DND-41 (cell line): ENCODE measurements around the gene MAG.
A peak's percentile ranks its signal among the peaks of the same experiment; 100 is the strongest.

ENCODE experiments used
- ATAC-seq: fragments of 200-7000 bp; cut with Tn5 transposase; 3 replicates; pipeline ENCODE4 v1.9.1; 2021; ENCODE audit warnings: low read depth; ENCODE audit not compliant: insufficient read depth
- DNase-seq: peaks from one replicate; pipeline ENCODE4 v3.0.0-alpha.2; 2020
- H2AFZ ChIP-seq: 2 replicates; pipeline ENCODE4 v1.6.0; 2012; ENCODE audit warnings: low read depth, low read length
- H3K27ac ChIP-seq: 2 replicates; pipeline ENCODE4 v1.5.1; 2012; ENCODE audit warnings: low read length, inconsistent platforms
- H3K27me3 ChIP-seq: fragments of 200-600 bp; sonication (generic); 2 replicates; pipeline ENCODE4 v1.6.0; 2012; ENCODE audit warnings: low read length, mild to moderate bottlenecking, inconsistent platforms; ENCODE audit not compliant: insufficient read depth, poor library complexity
- H3K36me3 ChIP-seq: 2 replicates; pipeline ENCODE4 v1.5.1; 2012; ENCODE audit warnings: low read length, inconsistent platforms; ENCODE audit not compliant: insufficient read depth
- H3K4me1 ChIP-seq: 2 replicates; pipeline ENCODE4 v1.5.1; 2012; ENCODE audit warnings: mild to moderate bottlenecking, low read length; ENCODE audit not compliant: insufficient read depth
- H3K4me2 ChIP-seq: 2 replicates; pipeline ENCODE4 v1.6.0; 2012; ENCODE audit warnings: mild to moderate bottlenecking, moderate library complexity, low read length, inconsistent platforms; ENCODE audit not compliant: insufficient read depth
- H3K4me3 ChIP-seq, 2 experiments: fragments of 200-600 bp in 1 of 2; shearing (Covaris generic) in 1 of 2; 2 replicates each; pipeline ENCODE4 v1.5.1; 2012 to 2016; ENCODE audit warnings: inconsistent platforms in 2 of 2, low read length in 2 of 2, mild to moderate bottlenecking in 2 of 2, low read depth in 1 of 2, moderate library complexity in 1 of 2
- H3K79me2 ChIP-seq: 2 replicates; pipeline ENCODE4 v1.6.0; 2012; ENCODE audit warnings: low read length, inconsistent platforms; ENCODE audit not compliant: insufficient read depth
- H3K9ac ChIP-seq: 2 replicates; pipeline ENCODE4 v1.6.0; 2012; ENCODE audit warnings: low read depth, mild to moderate bottlenecking, inconsistent platforms, low read length, moderate library complexity
- H3K9me3 ChIP-seq: 2 replicates; pipeline ENCODE4 v1.5.1; 2012; ENCODE audit warnings: low read length, moderate library complexity, mild to moderate bottlenecking, inconsistent platforms; ENCODE audit not compliant: insufficient read depth, severe bottlenecking
- H4K20me1 ChIP-seq: 2 replicates; pipeline ENCODE4 v1.6.0; 2012; ENCODE audit warnings: low read length; ENCODE audit not compliant: insufficient read depth
- EZH2 ChIP-seq: IDR thresholded peaks from 3 replicates; pipeline ENCODE4 v1.6.1; 2012; ENCODE audit warnings: borderline replicate concordance, low read depth, mild to moderate bottlenecking, moderate library complexity, low read length, inconsistent platforms; ENCODE audit not compliant: severe bottlenecking
- TF ChIP-seq, protein P1 (sequence below): IDR thresholded peaks from 2 replicates; pipeline ENCODE4 v1.5.1; 2012; ENCODE audit warnings: borderline replicate concordance, low read length, moderate library complexity, mild to moderate bottlenecking; ENCODE audit not compliant: poor library complexity, severe bottlenecking; ENCODE audit errors: extremely low read depth

The MAG gene

DNA sequence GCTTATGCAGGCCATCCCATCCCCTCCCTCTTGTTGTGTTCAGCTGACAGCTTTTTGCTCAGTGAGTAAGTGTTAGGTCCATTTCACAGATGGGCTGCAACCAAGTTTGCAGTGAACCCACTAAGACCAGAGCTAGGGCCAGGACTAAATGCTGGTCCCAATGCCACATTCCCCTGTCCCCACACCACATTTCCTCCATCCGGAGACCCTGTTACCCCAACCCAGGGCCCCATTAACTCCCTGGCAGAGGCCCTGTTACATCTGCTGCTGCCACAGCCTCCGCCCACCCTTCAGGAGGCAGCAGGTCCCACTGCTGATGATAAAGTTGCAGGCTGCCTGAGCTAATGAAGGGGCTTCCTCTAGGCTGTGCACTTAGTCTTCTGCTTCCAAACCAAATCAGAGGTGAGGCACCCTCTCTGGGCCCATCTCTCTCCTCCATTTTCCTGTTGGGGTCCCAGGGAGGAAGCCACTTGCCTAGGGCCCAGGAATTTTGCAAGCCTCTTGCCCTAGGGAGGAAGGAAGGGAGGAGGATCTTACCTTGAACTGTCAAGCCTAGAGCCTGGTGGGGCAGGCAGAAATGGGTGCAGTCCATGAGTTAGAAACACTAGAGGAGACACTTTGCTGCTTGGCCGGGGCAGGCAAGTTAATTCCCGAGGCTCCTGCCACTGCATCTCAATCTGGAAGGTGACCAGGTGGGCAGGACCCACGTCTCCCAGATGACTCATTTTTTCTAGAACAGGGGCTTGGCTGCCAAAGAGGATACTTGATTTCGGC is 26.6 kb upstream of the MAG start:
- H3K4me3 ChIP-seq, result no peak overlapping the region
- peaks cover 16% of the 10 kb centered on the region; the same call in 1 of the 2 replicates for H4K20me1 ChIP-seq
- DNase-seq (no peak), ATAC-seq (no peak)
- peaks cover 20% of the 10 kb centered on the region for H3K4me1 ChIP-seq
- H3K9ac ChIP-seq, result no peak overlapping the region
- no peak overlapping the region for H3K4me2 ChIP-seq
- H2AFZ ChIP-seq, result no peak overlapping the region
- no peak for TF ChIP-seq EZH2
- TF ChIP-seq, protein P1, sequence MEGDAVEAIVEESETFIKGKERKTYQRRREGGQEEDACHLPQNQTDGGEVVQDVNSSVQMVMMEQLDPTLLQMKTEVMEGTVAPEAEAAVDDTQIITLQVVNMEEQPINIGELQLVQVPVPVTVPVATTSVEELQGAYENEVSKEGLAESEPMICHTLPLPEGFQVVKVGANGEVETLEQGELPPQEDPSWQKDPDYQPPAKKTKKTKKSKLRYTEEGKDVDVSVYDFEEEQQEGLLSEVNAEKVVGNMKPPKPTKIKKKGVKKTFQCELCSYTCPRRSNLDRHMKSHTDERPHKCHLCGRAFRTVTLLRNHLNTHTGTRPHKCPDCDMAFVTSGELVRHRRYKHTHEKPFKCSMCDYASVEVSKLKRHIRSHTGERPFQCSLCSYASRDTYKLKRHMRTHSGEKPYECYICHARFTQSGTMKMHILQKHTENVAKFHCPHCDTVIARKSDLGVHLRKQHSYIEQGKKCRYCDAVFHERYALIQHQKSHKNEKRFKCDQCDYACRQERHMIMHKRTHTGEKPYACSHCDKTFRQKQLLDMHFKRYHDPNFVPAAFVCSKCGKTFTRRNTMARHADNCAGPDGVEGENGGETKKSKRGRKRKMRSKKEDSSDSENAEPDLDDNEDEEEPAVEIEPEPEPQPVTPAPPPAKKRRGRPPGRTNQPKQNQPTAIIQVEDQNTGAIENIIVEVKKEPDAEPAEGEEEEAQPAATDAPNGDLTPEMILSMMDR, result no peak
- peaks cover 27% of the 10 kb centered on the region for H3K79me2 ChIP-seq
- no peak overlapping the region for H3K27ac ChIP-seq
- no peaks in the 10 kb centered on the region for H3K9me3 ChIP-seq
- no peaks in the 10 kb centered on the region for H3K27me3 ChIP-seq
- peaks cover 16% of the 10 kb centered on the region for H3K36me3 ChIP-seq

- H3K4me1 ChIP-seq, result peaks cover 25% of the 10 kb centered on the region
- TF ChIP-seq, protein P1, result no peak
- no peak for TF ChIP-seq EZH2
- H3K27ac ChIP-seq, result no peak overlapping the region
- no peak overlapping the region for H2AFZ ChIP-seq
- peaks cover 16% of the 10 kb centered on the region; the same call in 1 of the 2 replicates for H4K20me1 ChIP-seq
- no peak for DNase-seq
- H3K4me3 ChIP-seq, result peak overlapping the region in 1 of 2 experiments; percentile 88; a peak in 2 of 4 replicates
- H3K9ac ChIP-seq, result peak overlapping the region; percentile 92; the same call in 1 of the 2 replicates
- H3K4me2 ChIP-seq, result peak overlapping the region; percentile 88
- no peaks in the 10 kb centered on the region for H3K9me3 ChIP-seq
- H3K27me3 ChIP-seq, result no peaks in the 10 kb centered on the region
- H3K79me2 ChIP-seq, result peaks cover 34% of the 10 kb centered on the region
- no peak for ATAC-seq
- H3K36me3 ChIP-seq, result peaks cover 23% of the 10 kb centered on the region
Measured at GRCh38 chr19:35265900-35266519, 26.0 kb upstream of the MAG start.

DNA sequence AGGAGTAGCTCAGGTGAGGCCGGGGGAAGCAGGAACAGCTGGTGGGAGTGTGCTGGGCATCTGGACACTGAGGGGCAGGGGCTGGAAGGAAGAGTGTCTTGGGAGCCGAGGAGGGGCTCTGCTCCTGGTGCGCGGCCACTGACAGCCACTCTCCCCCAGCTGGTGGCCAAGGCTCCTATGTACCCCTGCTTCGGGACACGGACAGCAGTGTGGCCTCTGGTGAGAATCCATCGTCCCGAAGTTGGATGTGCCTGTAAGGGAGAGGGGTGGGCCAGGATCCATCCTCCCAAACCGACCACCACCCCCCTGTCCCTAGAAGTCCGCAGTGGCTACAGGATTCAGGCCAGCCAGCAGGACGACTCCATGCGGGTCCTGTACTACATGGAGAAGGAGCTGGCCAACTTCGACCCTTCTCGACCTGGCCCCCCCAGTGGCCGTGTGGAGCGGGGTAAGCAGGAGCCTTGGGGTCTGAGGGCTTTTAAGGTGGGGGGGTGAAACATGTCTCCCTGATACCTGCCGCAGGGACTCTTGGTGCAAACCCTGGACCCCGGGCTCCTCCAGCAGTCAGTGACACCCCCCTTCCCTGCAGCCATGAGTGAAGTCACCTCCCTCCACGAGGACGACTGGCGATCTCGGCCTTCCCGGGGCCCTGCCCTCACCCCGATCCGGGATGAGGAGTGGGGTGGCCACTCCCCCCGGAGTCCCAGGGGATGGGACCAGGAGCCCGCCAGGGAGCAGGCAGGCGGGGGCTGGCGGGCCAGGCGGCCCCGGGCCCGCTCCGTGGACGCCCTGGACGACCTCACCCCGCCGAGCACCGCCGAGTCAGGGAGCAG is 25.2 kb upstream of the MAG start:
- H3K4me3 ChIP-seq, result peak overlapping the region; percentile 87 to 88; a peak in 3 of 4 replicates
- peaks cover 41% of the 10 kb centered on the region for H3K79me2 ChIP-seq
- no peaks in the 10 kb centered on the region for H3K27me3 ChIP-seq
- H3K36me3 ChIP-seq, result peaks cover 30% of the 10 kb centered on the region
- peaks cover 21% of the 10 kb centered on the region for H4K20me1 ChIP-seq
- peak overlapping the region; percentile 84 for H3K27ac ChIP-seq
- peak; percentile 31 for DNase-seq
- no peaks in the 10 kb centered on the region for H3K9me3 ChIP-seq
- ATAC-seq, result peak; percentile 8; the same call in 2 of the 3 replicates
- peak overlapping the region; percentile 67 for H2AFZ ChIP-seq
- H3K9ac ChIP-seq, result peak overlapping the region; percentile 92
- H3K4me1 ChIP-seq, result peaks cover 32% of the 10 kb centered on the region
- H3K4me2 ChIP-seq, result peak overlapping the region; percentile 88
- no peak for TF ChIP-seq EZH2
- TF ChIP-seq, protein P1, result no peak
